GM18951 (cell line): Measurements from ENCODE around the gene KCNH8.
"Not testable (repeated sequence)": the region's sequence is repeated elsewhere in the genome, so short reads cannot be mapped to it uniquely, and the experiment has no call there.

ENCODE experiments used
- POLR2A ChIP-seq: IDR thresholded peaks from 4 replicates; pipeline ENCODE4 v1.6.1; 2011; ENCODE audit warnings: mild to moderate bottlenecking; ENCODE audit not compliant: insufficient read length, insufficient read depth; ENCODE audit errors: extremely low read depth
- in situ Hi-C: fragments of 300-500 bp; cut with MboI; formaldehyde crosslinking; loops from one replicate; pipeline ENCODE4 v1.12.0; 2022; ENCODE audit warnings: low sequenced_read_pairs, mixed read lengths, inconsistent platforms; ENCODE audit not compliant: unreplicated experiment

The KCNH8 gene

DNA sequence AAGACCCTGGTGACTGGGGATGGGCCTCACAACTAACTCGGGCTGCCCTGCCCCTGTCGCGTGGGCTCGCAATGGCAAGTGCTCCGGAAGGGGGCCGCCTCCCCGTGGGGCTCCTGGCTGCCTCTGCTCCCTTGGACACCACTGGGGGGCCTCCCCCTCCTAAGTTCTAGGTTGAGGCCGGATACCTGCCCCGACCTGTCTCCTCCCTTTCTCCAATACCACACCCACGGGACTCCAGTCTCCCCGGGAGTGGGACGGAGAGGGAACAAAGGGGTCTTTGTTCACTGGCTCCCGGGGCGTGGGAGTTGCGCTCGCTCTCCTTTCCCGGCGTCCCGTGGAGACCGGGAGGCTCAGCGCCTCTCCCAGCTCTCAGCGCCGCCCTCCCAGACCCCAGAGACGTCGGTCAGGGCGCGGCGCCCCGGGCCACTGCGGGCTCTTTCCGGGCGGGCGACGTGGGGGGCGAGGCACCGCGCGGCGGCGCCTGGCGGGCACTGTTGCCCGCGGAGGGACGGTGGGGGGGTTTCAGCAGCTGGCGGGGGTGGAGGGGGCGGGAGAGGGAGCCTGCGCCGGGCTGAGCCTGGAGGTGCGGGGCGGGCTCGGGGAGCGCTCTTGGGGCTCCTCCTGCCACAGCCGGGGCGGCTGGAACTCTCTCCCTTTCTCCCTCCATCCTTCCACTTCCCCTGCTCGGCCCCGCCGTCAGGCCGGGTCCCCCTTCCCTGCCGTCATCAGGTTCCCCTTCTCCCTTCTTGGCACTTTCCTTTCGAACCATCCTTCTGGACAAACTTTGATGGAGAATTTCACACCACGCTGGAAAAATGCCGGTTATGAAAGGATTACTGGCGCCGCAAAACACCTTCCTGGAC lies at the start of gene KCNH8:
Gene KCNH8 (plus strand): TSS at position 606 of the 863 bp plus-strand sequence. CDS start 210 bp downstream, at position 816.
- in situ Hi-C loops, result no loop called here
- no peak for TF ChIP-seq POLR2A

DNA sequence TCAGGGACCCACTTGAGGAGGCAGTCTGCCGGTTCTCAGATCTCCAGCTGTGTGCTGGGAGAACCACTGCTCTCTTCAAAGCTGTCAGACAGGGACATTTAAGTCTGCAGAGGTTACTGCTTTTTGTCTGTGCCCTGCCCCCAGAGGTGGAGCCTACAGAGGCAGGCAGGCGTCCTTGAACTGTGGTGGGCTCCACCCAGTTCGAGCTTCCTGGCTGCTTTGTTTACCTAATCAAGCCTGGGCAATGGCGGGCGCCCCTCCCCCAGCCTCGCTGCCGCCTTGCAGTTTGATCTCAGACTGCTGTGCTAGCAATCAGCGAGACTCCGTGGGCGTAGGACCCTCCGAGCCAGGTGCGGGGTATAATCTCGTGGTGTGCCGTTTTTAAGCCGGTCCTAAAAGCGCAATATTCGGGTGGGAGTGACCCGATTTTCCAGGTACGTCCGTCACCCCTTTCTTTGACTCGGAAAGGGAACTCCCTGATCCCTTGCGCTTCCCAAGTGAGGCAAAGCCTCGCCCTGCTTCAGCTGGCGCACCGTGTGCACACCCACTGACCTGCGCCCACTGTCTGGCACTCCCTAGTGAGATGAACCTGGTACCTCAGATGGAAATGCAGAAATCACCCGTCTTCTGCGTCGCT lies 45.5 kb upstream of the KCNH8 start:
- in situ Hi-C loops, result not testable (repeated sequence)

DNA sequence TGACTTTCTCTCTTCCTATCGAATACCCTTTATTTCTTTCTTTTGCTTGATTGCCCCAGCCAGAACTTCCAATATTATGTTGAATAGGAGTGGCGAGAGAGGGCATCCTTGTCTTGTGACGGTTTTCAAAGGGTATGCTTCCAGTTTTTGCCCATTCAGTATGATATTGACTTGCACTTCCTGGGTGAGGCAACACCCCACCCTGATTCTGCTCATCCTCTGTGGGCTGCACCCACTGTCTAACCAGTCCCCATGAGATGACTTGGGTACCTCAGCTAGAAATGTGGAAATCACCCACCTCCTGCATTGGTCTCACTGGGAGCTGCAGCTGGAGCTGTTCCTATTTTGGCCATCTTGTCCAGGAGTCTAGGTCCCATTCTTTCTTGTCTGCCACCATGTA lies 44.8 kb upstream of the KCNH8 start:
- TF ChIP-seq POLR2A, result no peak
- in situ Hi-C loops, result no loop called here

GRCh38 chr3:19104459-19104858 lies 43.9 kb upstream of the KCNH8 start:
- no peak for TF ChIP-seq POLR2A
- in situ Hi-C loops, result no loop called here

DNA sequence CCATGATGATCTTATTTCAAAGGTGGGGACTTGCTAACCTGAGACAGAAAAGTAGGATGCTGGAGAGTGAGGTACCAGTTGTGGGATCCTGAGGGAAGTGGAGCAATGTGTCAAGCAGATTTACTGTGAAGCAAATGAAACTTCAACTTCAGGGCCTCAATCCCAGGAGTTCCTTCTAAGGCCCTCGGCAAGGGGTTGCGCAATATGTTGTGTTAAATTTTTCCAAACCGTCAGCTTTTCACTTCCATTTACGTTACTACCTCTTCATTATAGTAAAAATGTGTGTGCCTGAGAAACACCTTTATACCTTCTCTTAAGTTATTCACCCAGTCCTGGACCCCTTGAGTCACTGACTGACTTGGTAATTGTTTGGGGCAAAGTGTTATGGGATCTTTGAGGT lies 42.5 kb upstream of the KCNH8 start:
- in situ Hi-C loops, result no loop called here
- no peak for TF ChIP-seq POLR2A

- TF ChIP-seq POLR2A, result no peak
- in situ Hi-C loops, result no loop called here
These were observed 42.0 kb upstream of the KCNH8 start for GRCh38 chr3:19106307-19106706.

DNA sequence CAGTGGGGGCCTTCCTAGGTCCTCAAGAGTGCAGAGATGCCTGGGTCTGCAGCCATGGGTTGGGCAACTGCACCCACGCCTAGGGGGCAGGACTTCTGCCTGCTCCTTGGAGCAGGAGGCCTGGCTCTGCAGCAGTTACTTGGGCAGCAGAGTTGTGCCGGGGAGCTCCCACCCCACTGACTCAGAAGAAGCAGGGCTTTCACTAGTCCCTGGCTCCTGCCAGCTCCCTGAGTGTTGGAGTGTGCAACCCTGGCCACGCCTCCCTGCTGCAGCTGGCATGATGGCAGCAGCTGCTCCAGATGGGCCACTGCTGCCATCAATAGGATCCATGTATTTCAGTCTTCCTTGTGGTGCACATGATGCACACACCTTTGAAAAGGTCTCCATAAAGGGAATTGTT lies 40.6 kb upstream of the KCNH8 start:
- TF ChIP-seq POLR2A, result no peak
- in situ Hi-C loops, result no loop called here

GRCh38 chr3:19110335-19110895 lies 37.9 kb upstream of the KCNH8 start:
- in situ Hi-C loops, result no loop called here
- TF ChIP-seq POLR2A, result no peak

- in situ Hi-C loops, result no loop called here
- TF ChIP-seq POLR2A, result no peak
These were observed 33.8 kb upstream of the KCNH8 start for GRCh38 chr3:19114461-19114860.

DNA sequence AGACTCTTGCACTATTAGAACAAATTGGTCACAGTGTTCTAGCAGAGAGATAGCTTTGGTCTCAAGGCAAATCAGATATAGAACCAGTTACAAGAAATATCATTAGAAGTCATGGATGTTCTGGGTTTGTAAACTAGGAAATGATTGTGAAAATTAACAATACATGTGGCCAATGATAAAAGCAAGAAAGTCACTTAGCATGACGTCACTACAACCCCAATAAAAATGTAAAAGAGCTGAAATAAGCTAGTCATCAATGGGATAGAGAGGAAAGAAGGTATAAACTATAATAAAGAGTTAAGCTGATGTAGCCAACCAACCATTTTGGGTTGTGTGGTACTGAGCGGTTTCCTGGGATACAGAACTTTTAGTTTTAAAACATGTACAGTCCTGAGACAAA lies 32.1 kb upstream of the KCNH8 start:
- in situ Hi-C loops, result no loop called here
- no peak for TF ChIP-seq POLR2A

- TF ChIP-seq POLR2A, result no peak
- in situ Hi-C loops, result no loop called here
These were observed 23.6 kb upstream of the KCNH8 start for GRCh38 chr3:19124752-19125151.

DNA sequence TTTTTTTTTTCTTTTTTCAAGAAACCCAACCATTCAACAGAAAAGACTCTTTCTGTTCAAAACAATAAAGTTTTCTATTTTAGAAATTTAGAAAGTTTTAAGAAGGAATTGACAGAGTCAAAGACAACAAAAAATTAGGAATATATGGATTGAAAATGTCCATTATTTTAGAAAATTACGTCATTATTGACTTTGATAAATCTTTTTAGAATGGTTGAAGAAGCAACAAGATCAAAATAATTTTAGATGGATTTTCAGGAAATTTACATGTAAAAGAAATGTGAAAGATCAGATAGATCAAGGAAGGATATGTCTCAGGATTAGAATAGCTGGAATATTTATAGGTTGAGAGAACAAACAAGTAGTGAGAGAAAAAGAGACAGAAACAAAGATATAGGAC lies 8.4 kb upstream of the KCNH8 start:
- in situ Hi-C loops, result no loop called here
- TF ChIP-seq POLR2A, result no peak

DNA sequence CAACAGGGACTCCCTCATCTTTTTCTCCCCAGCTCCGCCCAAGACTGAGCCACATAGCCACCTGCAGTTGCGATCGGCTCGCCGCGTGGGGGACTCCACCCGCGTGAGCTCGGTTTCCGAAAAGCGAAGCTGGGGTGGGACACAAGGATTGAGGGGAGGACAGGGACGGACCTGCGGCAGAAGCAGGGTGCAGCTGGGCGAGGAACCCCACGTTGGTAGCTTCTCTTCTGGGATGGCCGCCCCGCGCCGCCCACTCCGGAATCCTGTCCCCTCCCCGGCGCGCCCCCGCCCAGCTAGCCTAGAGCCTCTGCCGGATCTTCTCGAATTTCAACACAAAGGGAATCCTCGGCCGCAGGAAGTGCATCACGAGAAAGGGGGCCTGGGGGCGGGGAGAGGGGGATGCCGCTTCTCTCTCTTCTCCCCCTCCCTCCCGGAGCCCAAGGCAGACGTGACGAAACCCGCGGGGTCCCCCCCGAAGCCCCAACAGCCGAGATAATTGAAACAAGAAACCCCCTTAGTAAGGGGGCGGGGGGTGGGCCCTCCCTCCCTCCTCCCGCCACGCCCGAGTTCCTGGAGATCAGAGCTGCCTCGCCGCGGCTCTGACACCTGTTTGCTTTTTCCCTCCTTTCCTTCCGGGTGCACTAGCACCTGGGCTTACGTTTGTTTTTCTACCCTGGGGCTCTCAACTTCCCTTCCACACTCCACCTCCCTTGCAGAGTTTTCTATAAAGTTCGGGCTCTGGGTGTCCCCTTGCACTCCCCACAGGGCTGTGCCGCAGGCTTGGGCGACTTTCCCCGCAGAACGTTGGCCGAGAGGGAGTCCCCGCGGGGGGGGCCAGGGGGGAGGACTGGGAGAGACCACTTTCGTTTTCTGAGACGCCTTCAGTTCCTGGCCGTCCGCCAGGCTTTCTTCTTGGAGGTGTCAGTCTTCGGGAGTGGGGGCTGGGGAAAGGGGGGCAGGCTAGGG lies 1.3 kb upstream of the KCNH8 start:
- in situ Hi-C loops, result no loop called here
- TF ChIP-seq POLR2A, result no peak
